ENCODE measurements around the gene PIK3C2G. TPM values are rescaled to one million over a fixed set of nuclear protein-coding genes. Genes with fewer than 3 reads are reported as not detected.

PIK3C2G gene
- polyA plus RNA-seq, 1 experiment: not detected

DNA sequence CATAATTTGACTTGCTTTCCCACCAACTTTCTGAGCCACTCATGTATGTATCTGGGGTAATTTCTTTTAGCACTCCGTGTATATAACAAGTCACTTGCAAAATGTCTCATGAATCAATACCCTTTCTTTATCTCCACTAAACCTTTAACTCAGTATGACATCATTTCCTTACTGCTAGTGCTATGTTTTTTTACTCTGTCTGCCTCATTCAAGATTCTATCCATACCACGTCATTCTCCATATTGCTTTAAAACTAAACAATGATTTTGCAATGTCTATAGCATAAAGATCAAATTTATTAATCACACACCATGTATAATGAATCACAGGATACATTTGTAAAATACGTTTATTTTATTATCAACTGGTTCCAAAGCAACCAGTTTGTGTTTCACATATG is 178.2 kb downstream of the PIK3C2G start:
- H3K27me3 ChIP-seq (ENCODE audit: control insufficient read depth, insufficient read depth, low read length): no peaks in the 10 kb centered on the region
- ChIA-PET CTCF (interaction anchor here (1.0 kb wide), 1 partner anchor 747 kb away, joined by 4 read pairs; no protein-coding TSS in a partner anchor), POLR2A (no interaction called here)
- TF ChIP-seq CTCF (IDR thresholded peaks at IDR 0.05; ENCODE audit: low read depth, low read length): no peak
- DNase-seq (ENCODE audit: low read depth, low spot score): peak; percentile 4
- no peaks in the 10 kb centered on the region for H3K9me3 ChIP-seq (ENCODE audit: control insufficient read depth, insufficient read depth, low read length)
- no peak overlapping the region for H3K4me3 ChIP-seq (ENCODE audit: low read depth, low read length)
- H3K27ac ChIP-seq (ENCODE audit: low read depth, low read length): no peak overlapping the region

DNA sequence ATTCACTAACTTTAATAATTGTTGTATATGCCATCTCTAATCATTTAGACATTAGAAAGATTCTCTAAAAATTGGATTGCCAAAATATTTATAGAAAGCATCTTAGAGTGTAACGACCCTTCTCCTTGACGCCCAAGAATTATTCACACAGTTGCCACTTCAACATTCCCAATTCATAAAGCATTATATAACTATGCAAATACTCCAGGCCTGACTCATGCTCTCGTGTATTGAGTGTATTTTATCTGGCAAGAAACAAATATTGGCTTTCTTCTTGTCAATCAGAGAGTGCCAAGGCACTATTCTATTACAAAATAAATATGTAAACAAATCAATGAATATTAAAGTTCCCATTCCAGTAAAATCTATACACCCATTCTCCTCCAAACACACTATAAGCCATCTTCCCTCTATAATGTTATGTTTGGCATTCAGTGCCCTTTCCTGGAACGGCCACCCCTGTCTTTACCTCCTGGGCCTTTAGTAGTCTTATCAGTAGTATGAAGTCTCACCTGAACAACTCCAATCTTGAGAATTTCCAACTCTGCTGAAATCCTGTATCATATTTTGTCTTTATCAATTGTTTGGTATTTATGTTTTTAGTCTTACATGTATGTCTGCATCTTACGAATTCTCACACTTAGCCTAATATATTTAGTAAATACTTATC is 182.6 kb downstream of the PIK3C2G start:
- DNase-seq (ENCODE audit: low read depth, low spot score): no peak
- H3K9me3 ChIP-seq (ENCODE audit: control insufficient read depth, insufficient read depth, low read length): no peaks in the 10 kb centered on the region
- no peaks in the 10 kb centered on the region for H3K27me3 ChIP-seq (ENCODE audit: control insufficient read depth, insufficient read depth, low read length)
- CTCF ChIA-PET: no interaction called here
- no peak overlapping the region for H3K27ac ChIP-seq (ENCODE audit: low read depth, low read length)
- POLR2A ChIA-PET: no interaction called here
- no peak for TF ChIP-seq CTCF (IDR thresholded peaks at IDR 0.05; ENCODE audit: low read depth, low read length)
- no peak overlapping the region for H3K4me3 ChIP-seq (ENCODE audit: low read depth, low read length)

- Histone ChIP-seq H3K27ac (ENCODE audit: low read depth, low read length) (no peak overlapping the region), H3K4me3 (ENCODE audit: low read depth, low read length) (no peak overlapping the region), H3K9me3 (ENCODE audit: control insufficient read depth, insufficient read depth, low read length) (no peaks in the 10 kb centered on the region), H3K27me3 (ENCODE audit: control insufficient read depth, insufficient read depth, low read length) (no peaks in the 10 kb centered on the region)
- no peak for TF ChIP-seq CTCF (IDR thresholded peaks at IDR 0.05; ENCODE audit: low read depth, low read length)
- no peak for DNase-seq (ENCODE audit: low read depth, low spot score)
- POLR2A ChIA-PET: no interaction called here
- CTCF ChIA-PET: no interaction called here
Observed at GRCh38 chr12:18446061-18446644, 184.8 kb downstream of the PIK3C2G start.

DNA sequence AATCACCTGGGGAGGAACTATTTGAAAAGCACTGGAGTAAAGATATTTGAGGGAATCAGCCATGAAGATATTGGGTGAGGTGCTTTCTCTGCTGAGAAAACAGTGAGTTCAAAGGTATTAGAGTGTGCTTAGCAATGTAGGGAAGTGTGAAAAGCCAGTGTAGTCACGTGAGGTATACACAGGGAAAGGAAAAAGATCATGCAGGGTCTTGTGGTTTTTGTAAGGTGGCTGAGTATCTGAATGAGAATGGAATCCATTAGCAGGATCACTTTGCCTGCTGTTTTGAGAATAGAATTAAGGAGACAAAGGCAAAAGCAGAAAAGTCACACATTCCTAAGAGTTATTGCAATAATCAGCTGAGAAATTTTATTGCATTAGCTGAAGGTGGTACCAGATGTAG is 193.0 kb downstream of the PIK3C2G start:
- Histone ChIP-seq H3K9me3 (ENCODE audit: control insufficient read depth, insufficient read depth, low read length) (no peaks in the 10 kb centered on the region), H3K27me3 (ENCODE audit: control insufficient read depth, insufficient read depth, low read length) (no peaks in the 10 kb centered on the region), H3K4me3 (ENCODE audit: low read depth, low read length) (no peak overlapping the region), H3K27ac (ENCODE audit: low read depth, low read length) (no peak overlapping the region)
- ChIA-PET POLR2A (no interaction called here), CTCF (no interaction called here)
- TF ChIP-seq CTCF (IDR thresholded peaks at IDR 0.05; ENCODE audit: low read depth, low read length): no peak
- no peak for DNase-seq (ENCODE audit: low read depth, low spot score)

- POLR2A ChIA-PET: no interaction called here
- CTCF ChIA-PET: interaction anchor here (0.7 kb wide), 1 partner anchor 26 kb away, joined by 3 read pairs; no protein-coding TSS in a partner anchor
- no peak for DNase-seq (ENCODE audit: low read depth, low spot score)
- H3K9me3 ChIP-seq (ENCODE audit: control insufficient read depth, insufficient read depth, low read length): no peaks in the 10 kb centered on the region
- no peak overlapping the region for H3K27ac ChIP-seq (ENCODE audit: low read depth, low read length)
- no peaks in the 10 kb centered on the region for H3K27me3 ChIP-seq (ENCODE audit: control insufficient read depth, insufficient read depth, low read length)
- H3K4me3 ChIP-seq (ENCODE audit: low read depth, low read length): no peak overlapping the region
- no peak for TF ChIP-seq CTCF (IDR thresholded peaks at IDR 0.05; ENCODE audit: low read depth, low read length)
Observed at GRCh38 chr12:18456344-18456743, 195.0 kb downstream of the PIK3C2G start.
